Peyer's patch (tissue), 4 donors: Measurements from ENCODE around the gene NPAS2.

Experiments
- CTCF ChIP-seq, 6 experiments: fragments of 450-650 bp in 4 of 6; fragments of 200-600 bp in 2 of 6; sonication (generic) in 1 of 6; IDR thresholded peaks; one replicate each; pipeline ENCODE4 v1.5.1; 2017 to 2019; ENCODE audit warnings: antibody characterized with exemption in 6 of 6, mild to moderate bottlenecking in 3 of 6, moderate library complexity in 1 of 6
- POLR2A ChIP-seq, 2 donors: fragments of 450-650 bp; IDR thresholded peaks; one replicate each; pipeline ENCODE4 v1.5.1; 2017; ENCODE audit warnings: antibody characterized with exemption in 2 of 2, mild to moderate bottlenecking in 2 of 2, moderate library complexity in 2 of 2

- TF ChIP-seq POLR2A (IDR thresholded peaks at IDR 0.05) (no peak), CTCF (IDR thresholded peaks at IDR 0.05) (no peak)
These were observed 4.9 kb downstream of the NPAS2 start for GRCh38 chr2:100824842-100825241.
